Type B pancreatic cell (in vitro differentiated cells): ENCODE measurements around the gene LYSMD4. TPM values are rescaled to one million over a fixed set of nuclear protein-coding genes. Genes with fewer than 3 reads are reported as not detected.

Experiments used
- DNase-seq: peaks from one replicate; pipeline ENCODE4 v3.0.0; 2021; ENCODE audit warnings: mixed read lengths; ENCODE audit not compliant: unreplicated experiment; ENCODE audit errors: extremely low spot score
- H3K27ac Mint-ChIP-seq: 2 replicates; pipeline ENCODE4 v1.8.0; 2021; ENCODE audit warnings: mild to moderate bottlenecking, mixed read lengths
- H3K27me3 Mint-ChIP-seq: 2 replicates; pipeline ENCODE4 v1.8.0; 2021; ENCODE audit warnings: mixed read lengths
- H3K36me3 Mint-ChIP-seq: 2 replicates; pipeline ENCODE4 v1.8.0; 2021; ENCODE audit warnings: mixed read lengths
- H3K4me1 Mint-ChIP-seq: one replicate; pipeline ENCODE4 v1.8.0; 2021; ENCODE audit warnings: mixed read lengths; ENCODE audit not compliant: unreplicated experiment
- H3K4me3 Mint-ChIP-seq: 2 replicates; pipeline ENCODE4 v1.8.0; 2021; ENCODE audit warnings: mild to moderate bottlenecking, mixed read lengths
- H3K9me3 Mint-ChIP-seq: 2 replicates; pipeline ENCODE4 v1.8.0; 2021; ENCODE audit warnings: mixed read lengths
- total RNA-seq: library from RNA; stranded (reverse); gene quantifications from 2 replicates; pipeline ENCODE4 v1.2.1, GENCODE V29; 2021; ENCODE audit warnings: low replicate concordance
- TF ChIP-seq, protein P1 (sequence below): fragments of 200-600 bp; sonication (generic); conservative IDR thresholded peaks from 2 replicates; pipeline ENCODE4 v1.5.0; 2021; ENCODE audit warnings: antibody characterized with exemption, mild to moderate bottlenecking

The LYSMD4 gene
- total RNA-seq, 1 donor from 2014 or later, result 16.9 TPM

DNA sequence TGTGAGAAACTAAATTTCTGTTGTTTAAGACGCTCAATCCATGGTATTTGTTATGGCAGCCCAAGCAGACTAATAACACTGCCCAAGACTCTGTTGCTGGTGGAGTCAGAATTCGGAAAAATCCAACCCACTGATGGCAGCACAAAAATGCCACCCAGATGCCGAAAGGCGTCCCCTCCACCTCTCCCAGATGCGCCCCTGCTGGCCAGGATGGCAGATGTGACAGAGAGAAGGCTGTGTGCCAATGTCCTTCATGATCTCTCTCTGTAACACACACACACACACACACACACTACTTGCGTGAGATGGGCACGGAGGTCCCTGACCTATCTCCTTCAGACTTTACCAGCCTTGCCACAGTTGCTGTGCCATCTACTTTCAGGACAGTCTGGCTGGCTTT, 10.9 kb upstream of the LYSMD4 start:
- Mint-ChIP-seq H3K4me3 (no peak overlapping the region), H3K4me1 (no peaks in the 10 kb centered on the region), H3K36me3 (no peaks in the 10 kb centered on the region), H3K27ac (no peak overlapping the region), H3K9me3 (no peaks in the 10 kb centered on the region), H3K27me3 (no peaks in the 10 kb centered on the region)
- DNase-seq, result no peak
- TF ChIP-seq, protein P1, sequence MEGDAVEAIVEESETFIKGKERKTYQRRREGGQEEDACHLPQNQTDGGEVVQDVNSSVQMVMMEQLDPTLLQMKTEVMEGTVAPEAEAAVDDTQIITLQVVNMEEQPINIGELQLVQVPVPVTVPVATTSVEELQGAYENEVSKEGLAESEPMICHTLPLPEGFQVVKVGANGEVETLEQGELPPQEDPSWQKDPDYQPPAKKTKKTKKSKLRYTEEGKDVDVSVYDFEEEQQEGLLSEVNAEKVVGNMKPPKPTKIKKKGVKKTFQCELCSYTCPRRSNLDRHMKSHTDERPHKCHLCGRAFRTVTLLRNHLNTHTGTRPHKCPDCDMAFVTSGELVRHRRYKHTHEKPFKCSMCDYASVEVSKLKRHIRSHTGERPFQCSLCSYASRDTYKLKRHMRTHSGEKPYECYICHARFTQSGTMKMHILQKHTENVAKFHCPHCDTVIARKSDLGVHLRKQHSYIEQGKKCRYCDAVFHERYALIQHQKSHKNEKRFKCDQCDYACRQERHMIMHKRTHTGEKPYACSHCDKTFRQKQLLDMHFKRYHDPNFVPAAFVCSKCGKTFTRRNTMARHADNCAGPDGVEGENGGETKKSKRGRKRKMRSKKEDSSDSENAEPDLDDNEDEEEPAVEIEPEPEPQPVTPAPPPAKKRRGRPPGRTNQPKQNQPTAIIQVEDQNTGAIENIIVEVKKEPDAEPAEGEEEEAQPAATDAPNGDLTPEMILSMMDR, result peak; percentile 33

DNA sequence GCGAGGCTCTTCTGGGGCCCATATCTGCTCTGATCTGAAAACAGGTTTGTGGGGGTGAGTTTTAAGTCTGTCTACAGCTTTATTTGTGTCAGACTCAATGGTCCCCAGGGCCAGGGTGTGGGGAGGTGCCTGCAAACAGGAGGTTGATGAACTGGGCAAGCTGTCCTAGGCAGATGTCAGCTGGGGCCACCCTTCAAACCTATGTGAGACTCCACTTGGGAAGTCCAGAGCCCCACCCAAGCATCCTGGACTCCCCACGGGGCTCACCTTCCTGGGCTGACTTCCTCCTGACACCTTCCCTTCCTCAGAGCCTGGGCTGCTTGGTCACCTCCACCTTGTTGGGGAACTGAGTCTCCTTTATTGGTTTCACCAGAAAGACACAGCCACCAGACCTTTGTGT, 8.6 kb upstream of the LYSMD4 start:
- no peaks in the 10 kb centered on the region for H3K9me3 Mint-ChIP-seq
- DNase-seq, result no peak
- H3K27ac Mint-ChIP-seq, result no peak overlapping the region
- TF ChIP-seq, protein P1, result no peak
- H3K4me3 Mint-ChIP-seq, result no peak overlapping the region
- no peaks in the 10 kb centered on the region for H3K27me3 Mint-ChIP-seq
- H3K36me3 Mint-ChIP-seq, result no peaks in the 10 kb centered on the region
- H3K4me1 Mint-ChIP-seq, result no peaks in the 10 kb centered on the region

DNA sequence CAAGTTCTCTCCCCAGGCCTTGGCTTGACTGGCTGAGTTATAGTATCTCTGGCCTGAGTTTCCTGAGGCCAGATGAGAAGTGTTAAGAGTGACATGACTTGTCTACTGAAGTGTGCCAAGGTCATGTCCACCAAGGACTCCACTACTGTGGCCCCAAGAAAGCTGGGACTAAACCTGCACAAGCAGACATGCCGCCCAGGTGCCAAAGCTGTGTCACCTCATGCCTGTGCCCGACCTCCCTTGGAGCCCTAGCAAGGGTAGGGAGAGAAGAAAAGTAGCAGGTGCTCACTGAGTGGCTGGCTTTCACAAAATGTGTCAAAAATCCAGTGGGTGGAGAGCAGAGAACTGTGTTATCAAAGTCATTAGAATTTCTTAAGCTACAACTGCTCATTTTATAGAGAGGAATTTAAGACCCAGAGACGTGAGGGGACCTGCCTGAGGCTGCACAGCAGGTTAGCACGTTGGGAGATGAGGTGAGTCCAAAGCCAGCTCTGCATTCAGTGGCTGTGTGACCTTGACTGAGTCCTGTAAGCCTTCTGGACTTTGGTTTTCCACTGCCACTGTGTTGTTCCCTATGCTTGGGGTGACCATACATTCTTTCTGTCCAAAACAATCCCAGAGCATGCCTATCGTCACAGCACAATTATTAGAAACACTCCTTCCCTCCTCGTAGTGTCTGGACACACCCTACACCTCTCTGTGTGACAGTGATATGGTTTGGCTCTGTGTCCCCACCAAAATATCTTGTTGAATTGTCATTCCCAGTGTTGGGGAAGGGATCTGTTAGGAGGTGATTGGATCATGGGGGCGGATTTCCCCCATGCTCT, 5.0 kb upstream of the LYSMD4 start:
- H3K9me3 Mint-ChIP-seq, result no peaks in the 10 kb centered on the region
- H3K4me3 Mint-ChIP-seq, result no peak overlapping the region
- H3K4me1 Mint-ChIP-seq, result peaks cover 4% of the 10 kb centered on the region

DNA sequence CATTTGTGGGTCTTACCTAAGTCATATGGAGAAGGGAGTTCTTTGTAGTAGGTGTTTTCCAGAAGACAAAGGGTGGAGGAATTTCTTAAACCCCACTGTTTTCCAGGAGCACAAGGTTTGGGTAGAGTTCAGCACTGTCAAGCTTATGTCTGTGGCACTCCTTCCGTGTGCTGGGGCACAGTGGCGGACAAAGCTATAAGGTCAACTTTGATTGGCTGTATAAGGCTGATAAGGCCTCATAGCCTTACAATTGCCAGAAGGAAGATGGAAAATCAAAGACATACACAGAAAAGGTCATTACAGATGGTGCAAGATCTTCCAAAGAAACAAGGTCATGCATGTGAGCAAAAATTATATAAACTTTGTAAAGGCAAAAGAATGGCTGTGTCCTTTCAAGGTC, 3.5 kb upstream of the LYSMD4 start:
- no peak for DNase-seq
- Mint-ChIP-seq H3K36me3 (no peaks in the 10 kb centered on the region), H3K4me3 (no peak overlapping the region), H3K27me3 (no peaks in the 10 kb centered on the region), H3K4me1 (peaks cover 7% of the 10 kb centered on the region), H3K9me3 (no peaks in the 10 kb centered on the region), H3K27ac (no peak overlapping the region)
- TF ChIP-seq, protein P1, result no peak

More for the DNA sequence above, 5.0 kb upstream of the LYSMD4 start:
- TF ChIP-seq, protein P1, result no peak
- Mint-ChIP-seq H3K27ac (no peak overlapping the region), H3K36me3 (no peaks in the 10 kb centered on the region), H3K27me3 (no peaks in the 10 kb centered on the region)
- DNase-seq, result no peak

DNA sequence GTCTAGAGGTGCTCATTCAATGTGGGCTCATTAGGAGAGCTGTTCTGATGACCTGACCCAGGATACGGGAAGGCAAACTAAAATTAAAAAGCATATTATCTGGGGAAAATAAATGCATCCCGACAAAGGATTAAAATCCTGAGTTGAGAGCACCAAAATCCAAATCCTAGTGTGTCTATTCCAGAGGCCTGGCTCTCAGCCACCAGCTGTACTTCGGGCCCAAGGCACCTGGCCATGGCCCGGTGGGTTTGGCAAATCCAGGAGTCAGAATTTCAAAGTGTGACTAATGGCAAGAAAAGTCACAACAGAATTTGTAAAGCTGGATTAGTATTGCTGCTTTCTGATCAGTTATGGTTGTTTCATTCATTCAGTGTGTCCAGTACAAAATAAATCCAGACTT, 2.6 kb upstream of the LYSMD4 start:
- Mint-ChIP-seq H3K9me3 (no peaks in the 10 kb centered on the region), H3K27ac (no peak overlapping the region), H3K27me3 (no peaks in the 10 kb centered on the region), H3K4me1 (peaks cover 11% of the 10 kb centered on the region), H3K36me3 (no peaks in the 10 kb centered on the region), H3K4me3 (no peak overlapping the region)
- DNase-seq, result no peak
- TF ChIP-seq, protein P1, result no peak
